HepG2 (cell line): ENCODE results near the gene BSG. TPM values are rescaled to one million over a fixed set of nuclear protein-coding genes. Genes with fewer than 3 reads are reported as not detected.

ENCODE experiments used
- ATAC-seq: fragments of 200-7000 bp; cut with Tn5 transposase; 3 replicates; pipeline ENCODE4 v1.9.1; 2020; ENCODE audit warnings: mild to moderate bottlenecking, moderate library complexity
- BruUV-seq: library from RNA; stranded (reverse); fragments of 400-500 nt; replicated peaks from 2 replicates; lab custom pipeline; 2021; lab: Mats Ljungman, UMichigan
- CTCF ChIA-PET: fragments of 300-600 bp; formaldehyde crosslinking; extraction: SDS; loops from one replicate; lab custom pipeline; 2021; ENCODE audit warnings: low total read pairs, inconsistent platforms, low intra/inter-chr PET ratio; lab: Yijun Ruan, JAX
- POLR2A ChIA-PET: fragments of 350-600 bp; sonication (Branson Sonifier 250); formaldehyde crosslinking; loops from one replicate; lab custom pipeline; 2020; ENCODE audit warnings: antibody characterized with exemption, inconsistent platforms; lab: Yijun Ruan, JAX
- DNase-seq: peaks from one replicate; pipeline ENCODE4 v3.0.0-alpha.2; 2015; ENCODE audit warnings: low spot score
- FAIRE-seq: peaks from 3 replicates; lab custom pipeline; 2011; peaks lifted over from hg19 to GRCh38; lab: Jason Lieb, UNC
- H2AFZ ChIP-seq: one replicate; pipeline ENCODE4 v1.6.1; 2011; ENCODE audit warnings: low read length, inconsistent platforms
- H3K27ac ChIP-seq: fragments of 300-600 bp; 3 replicates; pipeline ENCODE4 v1.8.0; 2011; ENCODE audit warnings: mixed run types, mild to moderate bottlenecking, mixed read lengths, low read length, inconsistent platforms; ENCODE audit not compliant: insufficient read depth; ENCODE audit errors: extremely low read length
- H3K27me3 ChIP-seq, 2 experiments: fragments of 200-600 bp in 1 of 2; 2 replicates in 1 of 2; 3 replicates in 1 of 2; pipeline versions ENCODE4 v1.6.0 to v1.8.0; 2011; ENCODE audit warnings: low read length in 2 of 2, mild to moderate bottlenecking in 2 of 2, moderate library complexity in 2 of 2, inconsistent platforms in 1 of 2; ENCODE audit not compliant: insufficient read depth in 2 of 2, control insufficient read depth in 1 of 2
- H3K36me3 ChIP-seq, 2 experiments: fragments of 200-600 bp in 1 of 2; replicated peaks in 1 of 2; 2 replicates in 1 of 2; 3 replicates in 1 of 2; pipeline versions ENCODE4 v1.5.1 to v1.8.0; 2011; ENCODE audit warnings: low read length in 2 of 2, inconsistent platforms in 1 of 2; ENCODE audit not compliant: insufficient read depth in 2 of 2, control insufficient read depth in 1 of 2
- H3K4me1 ChIP-seq: 2 replicates; pipeline ENCODE4 v1.5.1; 2012; ENCODE audit warnings: low read length, inconsistent platforms; ENCODE audit not compliant: insufficient read depth
- H3K4me2 ChIP-seq: 2 replicates; pipeline ENCODE4 v1.6.0; 2011; ENCODE audit warnings: low read depth, low read length, inconsistent platforms
- H3K4me3 ChIP-seq, 3 experiments: fragments of 200-600 bp in 1 of 3; sonication (generic), shearing (Covaris generic) in 1 of 3; replicated peaks in 1 of 3; 2 replicates each; pipeline ENCODE4 v1.5.1; 2011 to 2016; ENCODE audit warnings: low read length in 3 of 3, inconsistent platforms in 2 of 3, low read depth in 2 of 3, mild to moderate bottlenecking in 2 of 3, control low read depth in 1 of 3, mixed read lengths in 1 of 3; ENCODE audit not compliant: insufficient read depth in 1 of 3
- H3K79me2 ChIP-seq: one replicate; pipeline ENCODE4 v1.6.1; 2011; ENCODE audit warnings: low read length, inconsistent platforms; ENCODE audit not compliant: insufficient read depth
- H3K9ac ChIP-seq: 2 replicates; pipeline ENCODE4 v1.6.0; 2011; ENCODE audit warnings: mild to moderate bottlenecking, low read depth, low read length, inconsistent platforms; ENCODE audit not compliant: insufficient read depth
- H3K9me3 ChIP-seq: 2 replicates; pipeline ENCODE4 v1.5.1; 2012; ENCODE audit warnings: mild to moderate bottlenecking, low read length
- H4K20me1 ChIP-seq: 2 replicates; pipeline ENCODE4 v1.6.0; 2011; ENCODE audit warnings: inconsistent platforms, mild to moderate bottlenecking, low read length, moderate library complexity; ENCODE audit not compliant: insufficient read depth
- AGO1 ChIP-seq: fragments of 200-400 bp; formaldehyde crosslinking; IDR thresholded peaks from 2 replicates; pipeline ENCODE4 v1.6.1; 2017; ENCODE audit warnings: mild to moderate bottlenecking, low read depth, low read length, moderate library complexity; ENCODE audit not compliant: poor library complexity, severe bottlenecking
- AGO2 ChIP-seq: fragments of 200-400 bp; formaldehyde crosslinking; optimal IDR thresholded peaks from 2 replicates; pipeline ENCODE3; 2017; ENCODE audit warnings: mild to moderate bottlenecking, low read depth, low read length, moderate library complexity
- AKAP8 ChIP-seq: sonication (generic); formaldehyde crosslinking; IDR thresholded peaks from 2 replicates; pipeline ENCODE4 v1.5.1; 2020; ENCODE audit warnings: mild to moderate bottlenecking, missing genetic modification reagents
- ATF1 ChIP-seq: IDR thresholded peaks from 2 replicates; pipeline ENCODE4 v1.6.1; 2016; ENCODE audit warnings: mild to moderate bottlenecking, control low read depth
- CAMTA2 ChIP-seq: sonication (generic); formaldehyde crosslinking; IDR thresholded peaks from 2 replicates; pipeline ENCODE4 v1.4.0; 2020; ENCODE audit warnings: mild to moderate bottlenecking, missing genetic modification reagents, borderline replicate concordance
- CEBPB ChIP-seq: IDR thresholded peaks from 2 replicates; pipeline ENCODE4 v1.6.1; 2011; ENCODE audit warnings: low read depth, low read length, improper control_type of control experiment, borderline replicate concordance
- FOXJ3 ChIP-seq: sonication (generic); formaldehyde crosslinking; IDR thresholded peaks from 2 replicates; pipeline ENCODE4 v1.4.0; 2020; ENCODE audit warnings: missing genetic modification reagents, mild to moderate bottlenecking, borderline replicate concordance
- POLR2A ChIP-seq, 2 experiments: IDR thresholded peaks; 2 replicates each; pipeline ENCODE4 v1.6.1; 2011; ENCODE audit warnings: low read depth in 2 of 2, low read length in 2 of 2, mild to moderate bottlenecking in 1 of 2, moderate library complexity in 1 of 2; ENCODE audit not compliant: insufficient read depth in 1 of 2
- POLR2G ChIP-seq: fragments of 200-400 bp; formaldehyde crosslinking; IDR thresholded peaks from 2 replicates; pipeline ENCODE4 v1.6.1; 2018; ENCODE audit warnings: mild to moderate bottlenecking, low read depth, low read length, moderate library complexity
- PTBP1 ChIP-seq: fragments of 200-400 bp; formaldehyde crosslinking; IDR thresholded peaks from 2 replicates; pipeline ENCODE4 v1.6.1; 2018; ENCODE audit warnings: low read length, low read depth; ENCODE audit not compliant: poor library complexity, severe bottlenecking
- RBFOX2 ChIP-seq: fragments of 200-400 bp; formaldehyde crosslinking; IDR thresholded peaks from 2 replicates; pipeline ENCODE4 v1.6.1; 2017; ENCODE audit warnings: low read depth, mild to moderate bottlenecking, low read length
- SP5 ChIP-seq: IDR thresholded peaks from 2 replicates; pipeline ENCODE4 v1.6.1; 2016; ENCODE audit warnings: low read depth, borderline replicate concordance
- SSRP1 ChIP-seq: IDR thresholded peaks from 2 replicates; pipeline ENCODE4 v1.6.1; 2016; ENCODE audit warnings: control low read depth
- TIGD3 ChIP-seq: sonication (generic); formaldehyde crosslinking; IDR thresholded peaks from 2 replicates; pipeline ENCODE4 v1.5.1; 2020; ENCODE audit warnings: mild to moderate bottlenecking, missing genetic modification reagents, borderline replicate concordance
- ZNF121 ChIP-seq: sonication (generic); formaldehyde crosslinking; IDR thresholded peaks from 2 replicates; pipeline ENCODE4 v1.5.0; 2020; ENCODE audit warnings: mild to moderate bottlenecking, missing genetic modification reagents
- WGBS: methylation state at CpG from one replicate; pipeline ENCODE4 v1.1.6; 2017; ENCODE audit warnings: low lambda C conversion rate; 5-methylcytosine and 5-hydroxymethylcytosine counted together
- in situ Hi-C: cut with HindIII; loops from 2 replicates; pipeline ENCODE4 v1.10.0; 2017; ENCODE audit warnings: low pct_unique_long_range_greater_than_20kb; ENCODE audit not compliant: extremely low pct_ligation_motif_present
- intact Hi-C: fragments of 100-400 bp; cut with micrococcal nuclease; formaldehyde crosslinking; loops from one replicate; pipeline ENCODE4 v1.10.0; 2022; ENCODE audit not compliant: unreplicated experiment
- polyA plus RNA-seq, 8 experiments: library from polyadenylated mRNA; depleted of rRNA in 3 of 8; stranded (reverse) in 7 of 8; unstranded in 1 of 8; fragments of >200 nt; fragmentation: Illumina TruSeq in 4 of 8; extraction: Trizol in 4 of 8; gene quantifications; 2 replicates each; pipeline versions ENCODE4 v1.2.1 to v1.2.3, GENCODE V29; 2011 to 2016; ENCODE audit warnings: low read depth in 4 of 8, missing spikeins in 1 of 8, mixed read lengths in 1 of 8; ENCODE audit not compliant: insufficient read depth in 1 of 8
- total RNA-seq, 5 experiments: library from RNA; depleted of rRNA; stranded (reverse); fragments of >200 nt; fragmentation: Illumina TruSeq; extraction: Trizol; gene quantifications; 2 replicates each; pipeline ENCODE4 v1.2.3, GENCODE V29; 2016; ENCODE audit warnings: low read depth in 1 of 5

The BSG gene
- total and polyA plus RNA-seq, 2 of the 13 experiments (the other 11 are each of a cell fraction or from before 2014, with no cell fraction given), result 309 to 754 TPM

- BruUV-seq, result no TSS peak
- no peak for TF ChIP-seq TIGD3 (CRISPR knock-in tag)
- TF ChIP-seq ZNF121 (CRISPR knock-in tag), result no peak
- peak; percentile 14 for TF ChIP-seq PTBP1
- TF ChIP-seq SSRP1 (CRISPR knock-in tag), result 0 out of 2 replicates have a peak, but pooled peaks have one; percentile 40
- peak; percentile 90; the same call in 1 of the 2 replicates for TF ChIP-seq AKAP8
- no peak for TF ChIP-seq SP5
- peak; percentile 95 for TF ChIP-seq AGO2
- TF ChIP-seq AGO1, result peak; percentile 82
- no peak for TF ChIP-seq FOXJ3 (CRISPR knock-in tag)
- TF ChIP-seq CEBPB, result no peak
- TF ChIP-seq ATF1 (CRISPR knock-in tag), result no peak
- peak; percentile 54; the same call in 1 of the 2 replicates for TF ChIP-seq POLR2G
- 0 out of 2 replicates have a peak, but pooled peaks have one; percentile 34 for TF ChIP-seq RBFOX2
- peak in 1 of 2 experiments; percentile 46; a peak in 2 of 4 replicates for TF ChIP-seq POLR2A (IDR thresholded peaks at IDR 0.05; ENCODE audit: insufficient read depth in 1 of 2, low read depth in 2 of 2, low read length in 2 of 2)
- no peak for TF ChIP-seq CAMTA2 (CRISPR knock-in tag)
- Histone ChIP-seq H3K27ac (no peak within 1 kb of the TSS), H3K27me3 (peaks cover 0 to 8% of the 10 kb centered on the region in 2 experiments; a peak in 2 of 5 replicates), H2AFZ (no peak within 1 kb of the TSS), H4K20me1 (peaks cover 2% of the 10 kb centered on the region; the same call in 1 of the 2 replicates), H3K4me1 (no peaks in the 10 kb centered on the region), H3K9me3 (no peaks in the 10 kb centered on the region), H3K79me2 (no peaks in the 10 kb centered on the region), H3K36me3 (peaks cover 4 to 19% of the 10 kb centered on the region in 2 experiments; a peak in 2 of 5 replicates), H3K9ac (no peak within 1 kb of the TSS), H3K4me2 (no peak within 1 kb of the TSS), H3K4me3 (no peak within 1 kb of the TSS)
- ATAC-seq (peak; percentile 13), DNase-seq (no peak), FAIRE-seq (no peak)
- in situ Hi-C loops (no loop called here), intact Hi-C loops (no loop called here)
- 92% methylated on average over 13 of the region's 31 CpGs for WGBS
- ChIA-PET CTCF (no interaction called here), POLR2A (no interaction called here)
Observed at GRCh38 chr19:543910-544608, 28.3 kb upstream of the BSG start, which contains the start of gene GZMM. GZMM (plus strand) TSS chr19:544053; CDS start chr19:544072, 19 bp downstream.
